ENCODE data around the gene PDXDC1.
"Not testable (repeated sequence)": the region's sequence is repeated elsewhere in the genome, so short reads cannot be mapped to it uniquely, and the experiment has no call there.

The PDXDC1 gene

GRCh38 chr16:15021429-15021828 is 46.6 kb downstream of the PDXDC1 start:
- DNase-seq, result not testable (repeated sequence)

- peak; percentile 48 for DNase-seq
These were observed 47.4 kb downstream of the PDXDC1 start for GRCh38 chr16:15022194-15022593.

DNA sequence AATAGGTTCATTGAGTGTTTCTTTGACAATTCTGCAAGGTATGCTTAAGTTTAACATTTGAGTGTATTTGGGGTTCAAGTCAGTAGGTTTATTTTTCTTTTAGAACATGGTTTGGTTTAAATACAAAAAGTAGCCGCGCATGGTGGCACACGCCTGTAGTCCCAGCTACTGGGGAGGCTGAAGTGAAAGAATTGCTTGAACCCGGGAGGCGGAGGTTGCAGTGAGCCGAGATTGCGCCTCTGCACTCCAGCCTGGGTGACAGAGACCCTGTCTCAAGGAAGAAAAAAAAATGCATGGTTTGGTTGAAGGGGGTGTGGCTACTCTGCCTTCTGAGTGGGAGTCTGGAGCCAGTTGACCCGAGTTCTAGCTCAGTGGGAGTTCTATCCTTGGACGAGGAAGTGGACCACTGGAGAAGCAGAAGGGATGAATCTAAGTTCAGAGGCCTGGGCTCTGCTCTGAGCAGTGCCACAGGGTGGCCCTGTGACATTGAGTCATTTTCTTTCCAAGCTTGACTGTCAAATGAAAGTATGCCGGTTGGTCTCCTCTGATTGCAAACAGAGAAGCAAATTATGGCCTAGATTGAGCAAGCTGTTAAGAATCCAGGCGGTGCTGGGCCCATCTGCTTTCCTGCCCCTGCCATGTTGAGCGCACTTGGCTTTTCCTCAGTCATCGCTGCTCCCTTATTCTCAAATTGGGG is 48.7 kb downstream of the PDXDC1 start:
- not testable (repeated sequence) for DNase-seq

DNA sequence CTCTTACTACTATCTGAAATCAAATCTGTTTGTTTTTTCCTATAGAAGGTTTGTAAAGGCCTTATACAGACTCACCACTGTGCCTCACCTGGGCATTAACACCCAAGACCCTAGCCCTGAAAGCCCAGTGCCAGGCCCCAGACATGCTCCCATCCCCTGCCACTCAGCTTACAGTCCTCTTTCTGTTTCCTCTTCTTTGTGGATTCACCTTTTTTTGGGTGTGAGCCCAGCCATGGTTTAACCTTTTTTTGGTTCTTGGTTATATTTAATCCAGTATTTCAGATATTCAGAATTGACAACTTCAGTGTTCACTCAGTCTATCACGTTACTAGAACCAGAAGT is 50.0 kb downstream of the PDXDC1 start:
- not testable (repeated sequence) for DNase-seq

- not testable (repeated sequence) for DNase-seq
These were observed 50.6 kb downstream of the PDXDC1 start for GRCh38 chr16:15025234-15025951.

- not testable (repeated sequence) for DNase-seq
These were observed 52.2 kb downstream of the PDXDC1 start for GRCh38 chr16:15027051-15027450.

DNA sequence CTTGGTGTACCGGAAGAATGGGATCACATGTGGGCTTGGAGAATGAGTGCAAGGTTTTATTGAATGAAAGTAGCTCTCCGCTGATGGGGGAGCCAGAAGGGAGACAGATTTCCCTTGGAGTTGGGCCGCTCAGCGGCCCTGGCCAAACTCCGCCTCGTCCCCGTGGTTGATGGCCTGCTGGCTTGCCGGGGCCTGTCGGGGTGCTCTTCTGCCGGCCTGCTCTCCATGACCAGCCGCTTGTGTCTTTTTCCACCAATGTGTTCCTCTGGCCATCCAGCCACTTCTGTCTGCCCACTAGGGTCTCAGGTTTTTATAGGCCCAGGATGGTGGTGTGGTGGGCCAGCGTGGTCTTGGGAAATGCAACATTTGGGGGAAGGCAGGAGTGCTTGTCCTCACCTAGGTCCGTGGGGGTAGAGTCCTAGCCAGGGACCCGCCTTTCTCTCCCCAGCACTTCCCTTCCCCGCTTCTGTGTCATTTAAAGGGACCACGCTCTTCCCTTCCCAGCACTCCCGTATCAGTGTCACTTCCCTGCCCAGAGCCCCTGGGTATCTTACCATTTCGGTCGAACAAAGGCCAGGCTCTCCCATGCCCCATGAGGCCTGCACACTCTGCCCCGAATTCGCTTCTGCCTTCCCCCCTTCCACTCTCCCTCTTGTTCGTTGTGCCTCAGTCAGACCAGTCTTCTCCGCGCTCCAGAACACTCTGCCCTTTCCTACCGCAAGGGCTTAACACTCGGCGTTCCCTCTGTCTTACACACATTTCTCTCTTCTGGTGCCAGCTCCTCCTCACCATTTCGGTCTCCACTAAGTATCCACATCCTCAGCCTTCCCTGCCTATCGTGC is 52.9 kb downstream of the PDXDC1 start:
- not testable (repeated sequence) for DNase-seq

GRCh38 chr16:15028345-15028715 is 53.5 kb downstream of the PDXDC1 start:
- DNase-seq, result not testable (repeated sequence)

DNA sequence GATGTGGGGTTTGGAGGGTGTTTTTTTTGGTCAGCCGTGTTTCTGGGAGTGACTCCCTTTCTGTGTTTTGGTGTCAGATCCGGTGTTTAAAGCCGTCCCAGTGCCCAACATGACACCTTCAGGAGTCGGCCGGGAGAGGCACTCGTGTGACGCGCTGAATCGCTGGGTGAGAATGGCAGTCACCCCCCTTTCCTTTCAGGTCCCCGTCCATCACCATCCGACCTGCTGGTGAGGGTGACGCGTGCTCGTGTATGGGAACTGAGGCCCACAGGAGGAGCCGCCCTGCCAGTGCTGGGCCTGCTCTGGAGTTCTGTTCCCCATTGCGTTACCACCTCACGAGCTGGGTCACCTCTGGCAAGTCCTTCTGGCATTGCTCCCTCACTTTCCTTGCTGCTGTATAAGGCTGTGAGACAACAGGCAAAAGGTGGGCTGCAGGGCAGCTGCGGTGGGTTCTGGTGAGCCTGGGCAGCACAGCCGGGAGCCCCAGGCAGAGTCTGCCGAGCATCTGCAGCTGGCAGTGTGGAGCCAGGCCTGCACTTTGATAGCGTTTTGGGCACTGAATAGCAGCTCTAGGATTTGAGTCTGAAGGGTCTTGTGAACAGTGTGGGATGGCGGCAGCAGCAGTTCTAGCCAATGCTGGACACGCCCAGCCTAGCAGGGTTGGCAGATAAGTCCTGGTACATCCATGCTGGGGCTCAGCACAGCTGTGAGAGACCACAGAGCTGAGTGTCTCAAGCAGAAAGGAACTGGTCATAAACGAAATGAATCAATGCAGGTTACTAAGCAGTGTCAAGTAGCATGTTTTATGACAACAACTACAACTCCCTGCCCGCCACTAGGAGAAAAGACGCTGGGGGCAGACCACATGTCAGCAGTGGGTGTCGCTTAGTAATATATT is 54.2 kb downstream of the PDXDC1 start:
- DNase-seq, result not testable (repeated sequence)

GRCh38 chr16:15029749-15030148 is 54.9 kb downstream of the PDXDC1 start:
- not testable (repeated sequence) for DNase-seq

GRCh38 chr16:15031179-15031578 is 56.4 kb downstream of the PDXDC1 start:
- no peak for DNase-seq

DNA sequence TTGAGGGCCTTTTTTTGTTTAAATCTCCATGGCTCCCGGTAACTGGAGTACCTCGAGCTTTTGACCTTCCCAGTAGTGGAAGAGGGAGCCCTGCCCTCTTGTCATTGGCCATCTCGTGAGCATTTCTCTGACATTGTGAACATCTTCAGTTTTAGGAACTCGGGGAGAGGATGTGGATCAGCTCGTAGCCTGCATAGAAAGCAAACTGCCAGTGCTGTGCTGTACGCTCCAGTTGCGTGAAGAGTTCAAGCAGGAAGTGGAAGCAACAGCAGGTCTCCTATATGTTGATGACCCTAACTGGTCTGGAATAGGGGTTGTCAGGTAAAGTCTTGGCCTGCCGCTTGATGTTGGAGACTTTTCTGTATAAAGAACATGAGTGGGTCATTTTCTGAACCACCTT is 56.8 kb downstream of the PDXDC1 start:
- no peak for DNase-seq

DNA sequence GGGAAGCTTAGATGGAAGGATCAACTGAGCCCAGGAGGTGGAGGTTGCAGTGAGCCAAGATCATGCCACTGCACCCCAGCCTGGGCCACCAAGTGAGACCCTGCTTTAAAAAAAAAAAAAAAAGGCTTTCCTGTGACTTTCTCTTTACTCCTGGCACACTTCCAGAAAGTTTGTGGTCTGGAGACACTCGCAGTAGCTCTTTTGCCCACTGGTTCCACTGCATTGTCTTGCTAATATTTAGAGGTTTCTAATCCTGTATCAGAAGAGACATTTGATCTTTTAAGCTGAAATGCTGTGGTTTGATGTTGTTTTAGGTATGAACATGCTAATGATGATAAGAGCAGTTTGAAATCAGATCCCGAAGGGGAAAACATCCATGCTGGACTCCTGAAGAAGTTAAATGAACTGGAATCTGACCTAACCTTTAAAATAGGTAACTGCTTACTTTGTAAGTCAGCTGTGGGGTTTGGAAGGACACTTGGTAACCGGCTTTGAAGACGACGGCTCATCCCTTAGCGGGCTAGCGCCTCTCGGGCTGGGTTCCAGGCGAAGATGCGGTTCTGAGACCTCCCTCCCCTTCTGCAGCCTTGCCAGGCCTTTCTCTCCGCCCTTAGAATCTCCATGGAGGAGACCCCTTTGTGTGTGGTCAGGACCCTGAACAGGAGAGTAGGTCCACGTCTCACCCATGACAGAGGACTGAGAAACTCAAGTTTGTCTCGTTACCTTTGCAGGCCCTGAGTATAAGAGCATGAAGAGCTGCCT is 57.9 kb downstream of the PDXDC1 start:
- DNase-seq, result no peak

- no peak for DNase-seq
These were observed 58.5 kb downstream of the PDXDC1 start for GRCh38 chr16:15033309-15033707.

DNA sequence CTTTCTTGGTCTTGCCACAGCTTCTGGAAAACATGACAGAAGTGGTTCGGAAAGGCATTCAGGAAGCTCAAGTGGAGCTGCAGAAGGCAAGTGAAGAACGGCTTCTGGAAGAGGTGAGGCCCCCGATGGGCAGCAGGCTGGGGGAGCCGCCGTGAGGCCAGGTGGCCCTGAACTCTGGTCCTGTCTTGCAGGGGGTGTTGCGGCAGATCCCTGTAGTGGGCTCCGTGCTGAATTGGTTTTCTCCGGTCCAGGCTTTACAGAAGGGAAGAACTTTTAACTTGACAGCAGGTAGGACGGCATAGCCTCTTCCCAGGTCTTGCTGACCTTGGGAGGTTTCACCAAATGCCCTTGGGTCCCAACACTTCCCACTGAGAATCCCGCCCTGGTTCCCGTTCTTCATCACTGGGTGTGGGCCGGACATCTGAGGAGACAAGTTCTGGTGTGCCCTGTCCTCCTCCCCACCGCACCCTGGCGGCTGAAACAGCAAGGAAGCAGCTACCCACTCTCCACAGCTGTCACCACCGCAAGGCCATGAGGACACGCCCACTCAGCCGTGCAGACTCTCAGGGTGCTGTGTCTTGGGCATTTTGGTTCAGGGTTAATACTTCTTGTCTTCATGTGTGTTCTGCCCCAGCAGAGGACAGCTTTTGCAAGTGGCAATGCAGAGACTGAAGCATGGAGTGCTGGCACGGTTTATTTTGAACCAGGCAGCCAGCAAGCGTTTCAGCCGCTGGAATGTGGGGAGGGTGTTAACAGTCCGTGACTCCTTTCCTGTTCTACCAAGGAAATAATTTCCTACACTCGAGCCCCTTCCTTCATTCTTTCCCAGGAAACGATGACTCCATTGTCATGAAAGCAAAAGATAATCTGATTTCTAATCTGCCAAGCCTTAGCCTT is 59.7 kb downstream of the PDXDC1 start:
- DNase-seq, result no peak

GRCh38 chr16:15035163-15035729 is 60.4 kb downstream of the PDXDC1 start:
- DNase-seq, result no peak

- no peak for DNase-seq
These were observed 62.2 kb downstream of the PDXDC1 start for GRCh38 chr16:15037003-15037402.

DNA sequence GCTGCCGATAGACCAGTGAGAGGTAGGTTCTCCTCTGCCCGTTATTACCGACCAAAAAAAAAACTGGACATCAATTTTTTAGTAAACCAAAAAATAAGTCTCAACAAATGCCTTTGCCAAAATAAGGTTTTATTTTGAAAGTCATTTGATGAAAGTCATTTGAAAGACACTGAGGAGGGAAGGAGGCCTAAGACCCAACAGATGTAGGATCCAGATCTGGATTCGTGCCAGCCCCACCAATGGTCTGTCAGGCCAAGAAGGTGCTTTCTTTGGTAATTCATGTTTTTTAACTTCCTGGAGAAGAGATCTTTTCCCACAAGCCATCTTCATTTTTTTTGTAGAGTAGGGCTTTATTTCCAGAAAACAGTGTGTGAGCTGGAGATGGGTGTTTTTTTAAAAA is 62.9 kb downstream of the PDXDC1 start:
- no peak for DNase-seq

GRCh38 chr16:15038689-15039088 is 63.9 kb downstream of the PDXDC1 start:
- DNase-seq, result no peak

DNA sequence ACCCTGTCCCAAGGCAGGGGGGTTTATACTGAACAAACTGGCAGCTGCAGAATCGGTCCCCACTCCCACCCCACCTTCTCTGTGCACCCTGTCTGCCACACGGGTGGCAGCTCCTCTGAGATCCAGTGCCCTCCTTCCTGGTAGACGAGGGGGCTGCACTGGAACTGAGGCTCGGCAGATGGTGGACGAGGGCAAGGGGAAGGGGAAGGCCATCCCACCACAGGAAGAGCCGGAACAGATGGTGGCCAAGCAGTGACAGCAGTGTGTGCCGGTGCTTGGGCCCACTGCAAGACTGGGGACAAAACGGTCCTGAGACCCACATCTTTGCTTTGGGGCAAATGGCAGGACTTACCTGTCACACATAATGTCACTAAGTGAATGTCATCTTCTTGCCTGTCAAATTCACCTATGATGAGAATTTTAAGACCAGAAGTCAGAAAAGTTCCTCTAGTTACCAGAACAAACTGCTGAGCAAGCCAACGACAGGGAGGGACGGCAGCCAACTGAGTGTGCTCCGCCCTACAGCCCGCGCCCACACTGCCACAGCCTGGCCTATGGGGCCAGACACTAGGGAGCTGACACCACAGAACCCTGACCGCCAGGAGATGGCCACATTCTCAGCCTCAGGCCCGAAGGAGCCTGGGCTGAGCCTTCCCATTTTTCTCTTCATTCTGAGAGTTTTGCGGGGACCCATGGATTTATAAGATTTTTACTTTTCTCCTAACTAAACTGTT is 66.6 kb downstream of the PDXDC1 start:
- DNase-seq, result no peak
